Vein endothelial cell (primary cell): ENCODE data around the gene UNC50. TPM values are rescaled to one million over a fixed set of nuclear protein-coding genes. Genes with fewer than 3 reads are reported as not detected.

ENCODE experiments used
- total RNA-seq: library from RNA; depleted of rRNA; stranded (reverse); fragments of >200 nt; gene quantifications from 2 replicates; pipeline ENCODE4 v1.2.3, GENCODE V29; 2012

The UNC50 gene
- total RNA-seq = 21.6 and 25.8 TPM in 2 replicates

GRCh38 chr2:98608116-98608961, at the start of gene UNC50, which contains the start of gene COA5:
Gene UNC50 (plus strand): TSS chr2:98608589. CDS start chr2:98609760, 1,171 bp downstream.
Gene COA5 (minus strand): TSS chr2:98608512. CDS start chr2:98608405, 107 bp downstream.

Other genes with a start within 250 kb of the UNC50 start
- gene INPP4A, start 163.7 kb upstream of the UNC50 start, total RNA-seq = 30.1 and 30.7 TPM in 2 replicates
- 12.0 and 13.1 TPM in 2 replicates for gene COA5, start 77 bp upstream of the UNC50 start, total RNA-seq
- 65.3 and 100 TPM in 2 replicates for gene MGAT4A, start 122.5 kb downstream of the UNC50 start, total RNA-seq